ENCODE measurements around the gene VPS13D.

GRCh38 chr1:12503709-12504108 is 273.9 kb downstream of the VPS13D start:
- no peak for TF ChIP-seq EZH2 (IDR thresholded peaks at IDR 0.05; ENCODE audit: borderline replicate concordance, low read length)
- no peak for TF ChIP-seq CTCF (conservative IDR thresholded peaks at IDR 0.05 in 1 of 2, IDR thresholded peaks at IDR 0.05 in 1 of 2; ENCODE audit: extremely low read depth in 1 of 2, insufficient read depth in 1 of 2, low read depth in 1 of 2, low read length in 2 of 2)

All from mammary epithelial cell (primary cell).